Activated T-helper 9 cell treated with anti-CD3 and anti-CD28 coated beads, Interleukin-2, amount 50 U/mL, for 16 hours (primary cell): ENCODE data around the gene RNF166.

ENCODE experiments used
- DNase-seq: peaks from one replicate; pipeline ENCODE4 v3.0.0-alpha.2; 2020; ENCODE audit warnings: low read depth

Gene RNF166

DNA sequence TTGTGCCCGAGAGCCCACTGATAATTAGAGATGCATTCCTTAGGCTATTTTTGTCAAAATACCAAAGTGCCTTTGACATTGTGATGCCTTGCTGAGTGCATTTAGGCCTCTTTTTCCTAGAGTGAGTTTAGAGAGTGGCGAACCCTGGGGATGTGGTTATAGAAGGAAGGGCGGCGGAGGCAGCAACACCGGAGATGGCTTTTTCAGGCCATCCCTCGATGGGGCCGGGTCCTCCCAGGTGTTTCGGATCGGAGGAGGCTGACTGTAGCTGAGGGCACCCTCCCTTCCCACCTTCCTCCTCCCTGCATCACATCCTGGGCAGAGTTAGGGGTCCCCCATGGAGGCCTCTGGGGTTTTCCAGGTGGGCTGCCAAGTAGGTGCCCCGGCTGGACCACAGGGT is 13.3 kb downstream of the RNF166 start:
- DNase-seq, result no peak

DNA sequence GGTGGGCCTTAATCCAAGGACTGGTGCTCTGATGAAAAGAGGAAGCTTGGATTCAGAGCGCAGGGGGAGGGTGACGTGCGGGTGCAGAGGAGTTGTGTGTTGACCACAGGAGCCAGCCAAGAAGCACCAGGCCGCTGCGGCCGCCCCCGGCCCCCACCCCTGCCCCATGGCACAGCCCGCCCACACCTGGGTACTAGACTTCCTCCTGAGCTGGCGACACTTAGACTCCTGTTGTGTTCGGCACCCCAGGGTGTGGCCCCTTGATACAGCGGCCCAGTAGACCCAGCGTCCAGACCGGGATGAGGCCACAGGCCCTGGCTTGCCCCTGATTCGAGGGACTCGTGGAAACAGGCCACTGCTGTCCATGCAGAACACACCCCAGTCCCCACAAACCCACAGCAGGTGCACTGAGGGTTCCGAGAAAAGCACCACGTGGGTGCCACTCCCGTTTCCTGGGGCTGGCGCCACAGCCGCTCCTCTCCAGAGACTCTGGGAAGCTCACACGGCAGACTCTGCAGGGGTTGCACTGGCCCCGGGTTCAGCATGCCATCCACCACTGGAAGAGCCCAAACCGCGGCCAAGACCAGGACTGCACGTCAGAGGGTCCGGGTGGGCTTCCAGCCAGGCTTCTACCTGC is 14.2 kb downstream of the RNF166 start:
- DNase-seq, result no peak

DNA sequence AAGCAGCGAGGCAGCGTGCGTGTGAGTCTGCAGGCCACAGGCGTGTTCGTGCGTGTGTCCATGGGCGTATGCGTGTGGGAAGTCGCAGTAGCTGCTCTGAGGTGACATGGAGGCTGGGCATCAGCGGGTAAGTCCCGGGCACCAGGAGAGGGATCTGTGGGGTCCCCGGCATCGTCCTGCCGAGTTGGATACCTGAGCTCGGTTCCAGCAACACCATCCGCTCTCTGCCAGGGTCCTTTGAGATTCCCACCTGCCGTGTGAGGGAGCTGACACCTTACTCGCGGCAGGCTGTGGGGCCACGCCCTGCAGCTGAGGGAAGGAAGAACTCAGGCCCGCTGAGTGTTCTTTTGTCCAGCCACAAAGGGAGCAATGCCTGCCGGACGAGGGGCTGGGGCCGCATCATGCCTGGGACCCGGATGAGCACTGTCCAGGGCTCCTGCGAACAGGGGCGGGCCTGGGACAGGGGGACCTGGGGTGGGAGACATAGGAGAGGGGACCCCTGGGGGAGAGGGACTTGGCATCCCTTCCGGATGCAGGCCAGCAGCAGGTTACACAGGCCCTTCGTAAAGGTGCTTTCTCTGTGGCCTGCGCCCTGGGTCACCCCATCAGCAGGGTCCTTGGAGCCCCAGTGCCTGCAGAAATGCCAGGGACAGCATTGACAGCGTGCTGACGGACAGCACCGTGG is 14.9 kb downstream of the RNF166 start:
- no peak for DNase-seq

DNA sequence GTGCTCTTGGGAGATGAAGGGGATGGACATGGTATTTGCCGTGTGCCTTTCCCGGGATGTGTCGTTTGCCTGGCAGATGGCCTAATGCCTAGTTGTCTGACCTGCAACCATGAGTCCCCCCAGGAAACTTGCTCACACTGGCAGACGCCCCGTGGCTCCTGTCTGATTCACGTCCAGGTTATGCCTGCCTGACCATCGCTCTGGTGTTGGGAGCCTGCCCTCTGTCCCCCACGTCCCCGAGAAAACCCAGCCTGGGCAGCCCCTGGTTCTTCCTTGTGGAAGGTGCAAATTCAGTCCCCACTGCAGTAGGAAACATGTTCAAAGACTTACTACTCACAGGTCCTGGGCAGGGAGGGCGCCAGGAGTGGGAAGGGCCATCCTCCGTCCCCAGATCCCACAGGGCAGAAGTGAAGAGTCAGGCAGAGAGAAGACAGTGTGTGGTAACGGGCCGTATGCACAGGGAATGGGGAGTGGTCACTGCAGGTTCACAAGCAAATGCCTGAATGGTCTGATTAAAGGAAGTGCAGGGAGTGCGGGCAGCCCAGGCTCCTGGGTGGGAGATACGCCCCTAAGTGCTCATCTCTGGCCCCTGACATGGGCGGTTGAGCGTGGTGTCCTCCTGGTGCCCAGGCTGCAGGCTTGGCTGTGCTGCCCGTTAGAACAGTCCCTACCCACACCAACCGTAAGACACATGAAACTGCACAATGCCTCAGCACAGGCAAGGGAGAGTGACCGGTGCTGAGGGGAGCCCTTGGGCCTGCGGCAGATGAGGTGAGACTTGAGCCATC is 15.7 kb downstream of the RNF166 start:
- no peak for DNase-seq

DNA sequence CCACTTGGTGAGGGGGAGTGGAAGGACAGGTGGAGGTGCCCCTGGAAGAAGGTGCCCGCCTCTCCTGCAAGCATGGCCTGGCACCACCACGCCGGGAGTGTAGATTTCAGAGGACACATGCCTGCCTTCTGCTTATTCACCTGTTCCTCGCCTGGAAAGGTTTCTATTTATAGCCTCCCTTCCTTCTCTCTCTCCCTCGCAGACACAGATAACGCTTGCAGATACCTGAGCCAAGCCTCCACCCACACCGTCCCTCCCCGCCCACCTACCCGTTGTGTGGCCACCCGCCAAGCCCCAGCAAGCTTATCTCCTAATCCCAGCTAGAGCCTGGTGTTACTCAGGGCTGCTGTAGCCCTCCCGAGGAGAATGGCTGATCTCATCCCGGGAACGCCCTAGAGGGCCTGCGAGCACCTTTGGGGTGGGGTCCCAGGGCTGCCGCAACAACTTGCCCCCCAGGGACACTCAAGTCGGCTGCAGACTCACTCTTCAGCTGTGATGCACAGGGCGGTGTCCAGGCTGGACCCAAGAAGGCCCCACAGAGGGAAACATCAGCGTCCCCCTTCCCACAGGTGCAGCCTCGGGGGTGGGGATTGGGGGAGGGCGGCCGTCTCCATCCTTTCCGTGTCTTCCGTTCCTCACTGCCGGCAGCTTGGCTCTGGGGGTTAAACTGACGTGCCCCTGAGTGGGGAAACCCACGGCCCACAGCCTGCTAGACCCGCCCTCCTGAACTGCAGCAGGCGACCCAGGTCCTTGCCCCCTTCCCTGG is 18.0 kb downstream of the RNF166 start:
- DNase-seq, result no peak

DNA sequence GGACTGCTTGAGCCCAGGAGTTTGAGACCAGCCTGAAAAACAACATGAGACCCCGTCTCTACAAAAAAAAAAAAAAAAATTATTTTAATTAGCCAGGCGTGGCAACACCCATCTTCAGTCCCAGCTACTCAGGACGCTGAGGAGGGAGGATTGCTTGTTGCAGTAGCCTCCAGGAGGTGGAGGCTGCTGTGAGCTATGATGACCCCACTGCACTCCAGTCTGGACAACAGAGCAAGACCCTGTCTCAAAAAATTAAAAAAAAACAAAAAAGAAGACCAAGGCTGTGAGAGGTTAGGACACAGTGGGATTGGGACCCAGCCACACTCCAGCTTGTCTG is 18.6 kb downstream of the RNF166 start:
- no peak for DNase-seq

DNA sequence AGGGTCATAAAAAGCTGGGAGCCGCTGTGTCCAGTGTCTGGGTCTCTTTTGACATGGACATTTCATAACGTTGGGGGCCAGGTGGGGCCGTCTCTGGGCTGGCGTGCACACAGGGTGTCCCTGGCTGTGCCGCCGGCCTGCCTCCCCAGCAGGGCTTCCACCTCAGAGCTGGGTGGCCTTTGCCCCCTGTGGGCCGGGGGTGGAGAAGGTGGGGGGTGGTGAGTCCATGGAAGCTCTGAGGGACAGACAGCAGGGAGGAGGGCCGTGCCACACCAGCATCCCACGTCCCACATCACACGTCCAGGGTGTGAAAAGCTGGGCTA is 19.0 kb downstream of the RNF166 start:
- no peak for DNase-seq

DNA sequence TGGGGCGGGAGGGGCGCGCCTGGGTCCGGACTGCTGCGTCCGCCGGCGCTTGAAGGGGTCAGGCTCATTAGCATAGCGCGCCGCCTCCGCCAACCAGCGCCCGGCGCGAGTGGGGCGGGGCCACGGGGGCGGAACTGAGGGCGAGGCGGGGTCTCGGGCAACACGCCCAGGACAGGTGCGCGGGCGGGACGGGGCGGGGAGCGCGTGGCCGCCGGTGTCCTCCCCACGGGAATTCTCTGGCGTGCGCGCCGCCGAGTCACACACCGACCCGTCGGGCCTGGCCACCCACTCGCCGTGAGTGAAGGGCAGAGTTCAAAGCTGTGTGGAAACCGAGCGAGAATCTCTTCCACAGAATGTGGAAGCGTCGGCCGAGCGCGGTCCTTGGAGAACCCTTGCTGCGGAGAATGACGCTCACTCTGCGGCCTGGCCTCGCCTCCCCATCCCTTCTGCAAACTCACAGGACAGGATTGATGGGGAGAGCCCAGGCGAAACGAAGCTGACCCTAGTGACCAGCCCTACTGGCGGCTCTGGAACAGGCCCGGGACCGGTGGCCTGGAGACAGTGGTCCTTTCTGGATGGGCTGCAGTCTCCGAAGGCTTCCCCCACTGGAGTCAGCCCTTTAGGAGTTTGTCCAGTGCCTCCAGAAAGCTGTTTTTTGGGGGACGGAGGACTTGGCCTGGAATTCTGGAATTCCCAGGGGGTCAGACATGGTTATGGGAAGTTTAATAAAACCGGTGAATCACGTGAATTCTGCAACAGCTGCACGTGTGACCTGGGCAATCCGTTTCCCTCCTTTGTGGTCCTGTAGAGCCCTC is 19.6 kb downstream of the RNF166 start, which contains the start of gene SNAI3:
Gene SNAI3, minus strand, starts transcription at position 69 of the 815 bp plus-strand sequence. CDS start 101 bp downstream, outside the sequence.
- peak; percentile 84 for DNase-seq

DNA sequence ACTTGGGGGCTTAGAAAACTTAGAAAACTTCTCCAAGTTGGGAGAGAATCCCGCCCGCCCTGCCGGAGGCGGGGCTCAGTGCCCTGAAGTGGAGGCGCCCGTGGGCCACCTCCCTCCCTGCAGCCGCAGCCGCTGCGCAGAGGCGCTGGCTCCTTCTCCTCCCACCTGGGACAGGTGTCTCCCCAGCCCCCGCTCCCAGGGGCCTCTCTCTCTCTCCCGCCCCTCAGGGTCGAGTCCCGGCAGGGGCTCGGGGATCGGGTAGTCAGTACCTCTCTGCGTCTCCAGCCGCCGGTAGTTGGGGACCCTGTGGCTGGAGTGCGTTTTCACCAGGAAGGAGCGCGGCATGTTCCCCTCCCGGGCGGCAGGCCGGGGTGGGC is 20.2 kb downstream of the RNF166 start:
- no peak for DNase-seq

DNA sequence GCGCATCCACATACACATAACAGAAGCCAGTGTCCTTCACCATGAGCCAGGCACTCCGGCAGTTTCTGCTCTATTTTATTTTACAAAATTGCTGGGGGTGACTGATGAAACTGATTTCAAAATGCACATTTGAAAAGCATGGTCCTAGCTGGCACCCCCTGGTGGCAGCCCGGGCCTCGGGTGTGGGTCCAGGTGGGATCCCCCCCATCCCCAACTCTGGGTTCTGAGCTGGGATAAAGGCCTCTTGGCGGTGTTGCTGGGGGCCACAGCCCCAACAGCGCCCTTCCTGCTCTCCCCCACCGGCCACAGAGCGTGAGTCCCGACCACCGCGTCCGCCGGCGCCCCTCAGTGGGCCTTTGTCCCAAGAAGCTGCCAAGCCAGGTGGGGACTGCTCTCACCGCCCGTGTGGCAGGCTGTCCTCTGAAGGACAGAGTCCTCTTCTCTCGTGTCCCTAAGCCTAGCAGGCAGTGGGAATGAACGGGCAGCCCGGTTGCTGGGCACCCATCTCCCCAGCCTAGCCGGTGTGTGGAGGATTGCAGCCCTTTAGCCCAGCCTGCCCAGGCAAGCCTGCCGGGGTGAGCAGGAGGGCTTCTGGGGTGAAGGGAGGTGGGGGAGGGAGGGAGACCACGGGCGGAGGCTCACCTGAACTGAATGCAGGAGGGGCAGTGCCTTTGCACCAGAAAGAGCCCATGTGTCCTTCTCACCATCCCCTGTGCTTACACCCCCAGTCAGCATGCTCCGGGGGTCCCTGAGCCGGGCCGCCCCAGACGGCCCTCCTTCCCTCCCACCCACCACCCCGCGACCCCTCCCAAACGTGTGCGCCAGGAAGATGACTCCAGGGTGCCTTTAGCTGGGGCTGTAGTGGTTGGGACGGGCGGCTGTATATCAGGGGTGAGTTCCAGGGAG is 20.8 kb downstream of the RNF166 start:
- DNase-seq, result peak; percentile 46

DNA sequence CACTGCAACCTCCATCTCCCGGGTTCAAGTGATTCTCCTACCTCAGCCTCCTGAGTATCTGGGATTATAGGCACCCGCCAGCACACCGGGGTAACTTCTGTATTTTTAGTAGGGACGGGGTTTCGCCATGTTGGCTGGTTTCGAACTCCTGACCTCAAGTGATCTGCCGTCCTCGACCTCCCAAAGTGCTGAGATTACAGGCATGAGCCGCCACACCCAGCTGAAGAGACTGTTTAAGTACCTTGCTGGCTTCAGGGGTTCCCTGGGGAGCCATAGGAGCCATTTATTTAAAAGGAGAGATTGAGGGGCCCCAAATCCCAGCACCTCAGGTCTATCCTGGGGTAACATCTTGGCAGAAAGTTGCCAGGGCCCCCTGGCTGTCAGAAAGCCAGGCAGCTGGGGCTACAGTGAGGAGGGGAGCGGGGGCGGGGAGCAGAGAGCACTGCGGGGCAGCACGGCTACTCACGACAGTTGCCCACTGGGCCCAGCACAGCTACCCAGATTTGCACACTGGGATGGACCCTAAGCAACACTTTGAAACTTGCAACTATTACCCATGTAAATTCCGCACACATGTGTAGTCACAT is 21.5 kb downstream of the RNF166 start:
- no peak for DNase-seq

DNA sequence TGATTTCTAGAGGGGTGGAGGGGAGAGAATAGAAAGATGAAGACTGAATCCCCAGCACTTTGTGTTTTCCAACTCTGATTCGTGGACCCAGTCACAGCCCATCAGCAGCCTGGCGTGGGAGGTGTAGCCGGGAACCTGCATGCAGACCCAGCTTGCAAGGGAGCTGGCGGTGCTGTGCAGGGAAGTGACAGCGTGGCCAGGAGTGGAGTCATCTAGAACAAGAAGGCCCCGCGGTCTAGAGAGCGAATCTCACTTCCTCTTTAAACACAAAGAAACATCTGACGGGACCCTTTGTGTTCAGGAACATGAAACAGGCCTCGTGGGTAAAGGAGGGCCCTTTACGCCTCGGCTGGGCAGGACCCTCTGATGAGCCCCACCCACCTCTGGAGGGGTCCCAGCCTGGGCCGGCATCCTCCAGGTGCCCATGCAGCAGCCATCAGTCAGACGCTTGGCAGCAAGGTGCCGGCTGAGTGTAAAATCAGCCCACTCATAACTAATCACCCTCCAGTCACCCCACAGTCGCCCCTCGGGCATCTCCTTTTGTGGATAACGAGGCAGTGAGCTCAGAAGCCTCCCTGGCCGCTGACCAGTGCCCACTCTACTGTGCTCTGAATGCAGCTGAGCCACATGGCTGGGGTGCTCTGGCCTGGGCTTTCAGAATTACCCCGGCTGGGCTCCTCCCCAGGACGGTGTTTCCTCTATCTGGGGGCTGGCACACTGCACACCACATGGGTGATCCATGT is 24.3 kb downstream of the RNF166 start:
- peak; percentile 44 for DNase-seq

DNA sequence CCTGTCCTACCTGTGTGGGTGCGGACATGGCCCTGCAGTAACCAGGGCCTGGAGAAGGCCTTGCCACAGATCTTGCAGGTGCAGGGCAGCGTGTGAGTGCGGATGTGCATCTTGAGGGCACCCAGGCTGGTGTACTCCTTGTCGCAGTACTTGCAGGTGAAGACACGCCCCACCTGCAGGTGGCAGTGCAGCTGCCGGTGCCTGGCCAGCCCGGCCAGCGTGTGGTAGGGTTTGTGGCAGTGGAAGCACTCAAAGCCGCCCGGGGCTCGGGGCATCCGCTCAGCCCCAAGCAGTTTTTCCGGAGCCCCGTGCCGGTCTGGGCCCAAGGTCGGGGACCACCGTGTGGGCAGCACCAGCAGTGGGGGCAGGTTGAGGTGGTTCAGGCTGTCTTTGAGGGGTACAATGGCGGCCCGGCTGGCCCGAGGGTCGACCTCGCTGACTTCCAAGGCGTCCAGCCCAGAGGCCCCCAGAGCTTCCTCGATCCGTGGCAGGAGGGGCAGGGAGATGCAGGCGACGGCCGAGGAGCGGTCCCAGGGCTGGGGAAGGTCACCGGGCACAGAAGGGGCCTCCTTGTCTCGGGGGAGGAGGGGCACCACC is 25.0 kb downstream of the RNF166 start:
- no peak for DNase-seq

DNA sequence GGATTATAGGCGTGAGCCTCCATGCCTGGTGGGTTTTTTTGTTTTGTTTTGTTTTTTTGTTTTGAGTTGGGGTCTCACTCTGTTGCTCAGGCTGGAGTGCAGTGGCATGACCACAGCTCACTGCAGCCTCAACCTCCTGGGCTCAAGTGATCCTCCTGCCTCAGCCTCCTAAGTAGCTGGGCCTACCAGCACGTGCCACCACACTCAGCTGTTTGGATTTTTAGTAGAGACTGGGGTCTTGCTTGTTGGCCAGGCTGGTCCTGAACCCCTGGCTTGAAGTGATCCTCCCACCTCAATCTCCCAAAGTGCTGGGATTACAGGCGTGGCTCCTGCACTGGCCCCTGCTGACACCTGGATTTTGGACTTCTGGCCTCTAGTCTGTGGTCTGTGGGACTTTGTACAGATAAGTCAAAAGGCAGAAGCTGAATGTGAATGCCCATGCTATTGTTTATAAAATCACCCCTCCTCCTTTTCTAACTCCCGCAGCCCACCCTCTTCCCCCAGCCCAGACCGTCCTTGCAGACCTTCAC is 25.6 kb downstream of the RNF166 start:
- no peak for DNase-seq

DNA sequence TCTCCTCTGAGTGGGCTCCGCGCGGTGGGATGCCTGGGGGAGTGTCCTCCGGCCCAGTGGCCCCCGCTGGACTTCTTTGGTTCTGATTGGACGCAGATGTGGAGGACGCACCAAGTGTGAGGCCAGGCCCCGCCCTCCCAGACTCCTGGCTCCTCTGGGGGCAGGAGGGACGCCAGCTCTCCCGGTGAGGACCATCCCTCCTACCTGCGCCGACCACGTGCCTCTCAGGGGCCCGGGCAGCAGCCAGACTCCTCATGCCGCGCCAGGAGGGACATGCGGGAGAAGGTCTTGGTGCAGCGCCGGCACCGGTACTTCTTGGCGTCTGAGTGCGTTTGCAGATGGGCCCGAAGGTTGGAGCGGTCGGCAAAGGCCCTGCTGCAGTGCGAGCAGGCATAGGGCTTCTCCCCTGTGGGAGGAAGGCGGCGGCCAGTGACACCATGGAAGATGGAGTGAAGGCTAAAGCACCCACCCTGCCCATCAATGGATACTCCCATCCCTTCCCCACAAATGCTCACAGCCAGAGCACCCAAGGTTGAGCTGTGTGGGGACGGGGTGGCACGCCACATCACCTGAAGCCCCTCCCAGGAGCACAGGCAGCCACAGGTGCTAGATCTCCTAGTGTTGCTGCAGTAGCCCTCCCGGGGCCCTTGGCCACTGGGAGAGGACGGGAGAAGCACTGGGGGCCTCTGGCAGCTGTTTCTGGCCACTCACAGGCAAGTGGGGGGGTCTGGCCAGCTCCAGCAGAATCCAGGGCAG is 27.8 kb downstream of the RNF166 start:
- DNase-seq, result no peak

DNA sequence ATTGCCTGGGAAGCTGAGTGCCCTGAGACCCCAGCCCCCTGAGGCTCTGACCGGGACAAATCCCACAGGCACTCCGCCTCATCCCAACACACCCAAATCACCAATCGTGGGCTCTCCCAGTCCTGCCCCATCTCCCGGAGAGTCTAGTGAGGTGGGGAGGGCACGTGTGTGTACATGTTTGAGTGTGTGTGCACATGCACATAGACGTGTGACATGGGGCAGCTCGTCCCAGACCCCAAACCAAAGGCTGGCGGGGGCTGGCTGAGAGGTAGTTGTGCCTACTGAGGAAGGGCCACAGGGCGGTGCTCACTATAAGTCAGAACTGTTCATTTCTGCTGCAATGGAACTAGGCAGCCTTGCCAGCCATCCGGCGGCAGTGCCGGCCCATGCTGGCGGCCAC is 28.5 kb downstream of the RNF166 start:
- DNase-seq, result no peak

DNA sequence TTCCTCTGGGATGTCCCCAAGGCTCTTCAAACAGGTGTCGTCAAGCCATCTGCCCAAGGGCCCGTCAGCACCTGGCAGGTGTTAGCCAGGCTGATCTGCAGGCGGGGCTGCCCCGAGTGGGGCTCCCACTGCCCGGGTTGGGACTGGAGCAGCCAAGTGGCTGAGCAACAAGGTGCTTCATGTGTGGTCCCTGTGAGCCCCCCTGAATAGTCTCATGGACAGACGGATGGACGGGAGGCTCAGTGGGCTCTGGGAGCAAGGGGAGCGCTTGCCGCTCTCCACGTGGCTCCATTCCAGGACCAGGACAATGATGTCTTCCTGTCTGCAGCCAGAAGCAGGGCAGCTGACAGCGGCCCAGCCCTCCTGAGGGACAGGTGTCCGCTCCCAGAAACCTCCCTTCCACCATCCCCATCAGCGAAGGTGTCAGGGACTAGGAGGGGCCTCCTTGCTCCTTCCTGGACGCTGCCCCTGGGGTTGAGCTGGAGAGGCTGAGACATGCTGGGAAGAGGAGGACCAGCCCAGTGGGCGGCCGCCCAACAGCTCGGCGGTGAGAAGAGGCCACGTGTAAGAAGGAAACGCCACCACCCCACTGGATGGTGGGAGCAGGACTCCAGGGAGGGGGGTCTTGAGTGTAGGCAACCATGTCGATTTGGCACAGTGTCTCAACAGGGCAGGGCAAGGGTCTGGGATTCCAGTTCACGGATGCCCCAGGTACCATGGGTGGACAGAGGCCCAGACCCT is 29.5 kb downstream of the RNF166 start:
- no peak for DNase-seq
